ENCODE measurements around the gene CELF1. TPM values are rescaled to one million over a fixed set of nuclear protein-coding genes. Genes with fewer than 3 reads are reported as not detected.
A peak's percentile ranks its signal among the peaks of the same experiment; 100 is the strongest.

Gene CELF1
- total and polyA plus RNA-seq, 2 experiments from 2014 or later, result 124 to 233 TPM

DNA sequence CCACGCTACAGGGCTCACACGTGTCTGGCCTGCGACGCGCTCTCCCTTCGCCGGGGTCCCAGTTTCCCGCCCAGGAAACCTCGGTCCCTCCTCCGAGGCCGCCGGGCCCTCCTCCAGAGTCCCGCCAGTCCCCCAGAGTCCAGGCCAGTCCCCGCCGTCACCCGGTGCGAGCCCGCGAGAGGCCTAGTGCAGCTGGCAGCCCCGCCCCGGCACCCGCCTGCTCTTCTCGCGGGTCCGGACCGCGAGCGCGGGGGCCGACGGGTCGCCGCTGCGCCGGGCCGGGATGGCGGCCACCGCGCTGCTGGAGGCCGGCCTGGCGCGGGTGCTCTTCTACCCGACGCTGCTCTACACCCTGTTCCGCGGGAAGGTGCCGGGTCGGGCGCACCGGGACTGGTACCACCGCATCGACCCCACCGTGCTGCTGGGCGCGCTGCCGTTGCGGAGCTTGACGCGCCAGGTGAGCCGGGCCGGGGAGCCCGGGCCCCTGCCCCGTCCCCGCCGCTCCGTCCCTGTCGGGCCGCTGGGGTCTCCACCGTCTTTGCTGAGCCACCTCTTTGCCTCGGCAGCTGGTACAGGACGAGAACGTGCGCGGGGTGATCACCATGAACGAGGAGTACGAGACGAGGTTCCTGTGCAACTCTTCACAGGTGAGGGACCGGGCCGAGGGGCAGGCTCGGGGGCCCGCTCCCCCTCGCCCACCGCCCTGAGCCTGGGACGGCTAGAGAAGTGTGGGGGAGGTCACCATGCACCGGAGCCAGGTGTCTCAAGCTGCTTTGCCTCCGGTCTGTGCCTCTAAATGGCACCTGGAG, 12.6 kb upstream of the CELF1 start, which contains the start of gene PTPMT1:
TSS of gene PTPMT1 (plus strand) at position 260 of the 809 bp plus-strand sequence. CDS start at position 284, 24 bp downstream.
- peaks cover 38% of the 10 kb centered on the region for H3K79me2 ChIP-seq (replicated peaks; ENCODE audit: insufficient read depth)
- peak; percentile 92 for ATAC-seq

More for the DNA sequence above, 12.6 kb upstream of the CELF1 start, which contains the start of gene PTPMT1:
- Histone ChIP-seq H3K27me3 (ENCODE audit: insufficient read depth) (no peaks in the 10 kb centered on the region), H3K4me3 (peak within 1 kb of the TSS; percentile 96), H4K20me1 (replicated peaks; ENCODE audit: insufficient read depth) (no peaks in the 10 kb centered on the region), H3F3A (replicated peaks; ENCODE audit: low read depth) (0 out of 2 replicates have a peak, but pooled peaks cover 4% of the 10 kb centered on the region), H3K27ac (ENCODE audit: low read depth) (no peak within 1 kb of the TSS), H3K4me2 (peak within 1 kb of the TSS; percentile 98), H2AFZ (peak within 1 kb of the TSS; percentile 98), H3K4me1 (ENCODE audit: insufficient read depth) (peaks cover 6% of the 10 kb centered on the region; the same call in 1 of the 2 replicates), H3K9me2 (ENCODE audit: insufficient read depth) (no peaks in the 10 kb centered on the region), H3K36me3 (ENCODE audit: insufficient read depth) (no peaks in the 10 kb centered on the region)
- DNase-seq (ENCODE audit: low spot score), result peak; percentile 87
- peaks cover 8% of the 10 kb centered on the region for H3K4me1 Mint-ChIP-seq
- peaks cover 19% of the 10 kb centered on the region for H3K36me3 Mint-ChIP-seq (ENCODE audit: low read depth)
- peaks cover 8% of the 10 kb centered on the region for H3K27me3 Mint-ChIP-seq (ENCODE audit: insufficient read depth, low read depth, poor library complexity)
- peaks cover 2% of the 10 kb centered on the region; the same call in 1 of the 3 replicates for H3K9me3 Mint-ChIP-seq
- peak within 1 kb of the TSS; percentile 88 for H3K4me3 Mint-ChIP-seq
- TF ChIP-seq, protein P1, sequence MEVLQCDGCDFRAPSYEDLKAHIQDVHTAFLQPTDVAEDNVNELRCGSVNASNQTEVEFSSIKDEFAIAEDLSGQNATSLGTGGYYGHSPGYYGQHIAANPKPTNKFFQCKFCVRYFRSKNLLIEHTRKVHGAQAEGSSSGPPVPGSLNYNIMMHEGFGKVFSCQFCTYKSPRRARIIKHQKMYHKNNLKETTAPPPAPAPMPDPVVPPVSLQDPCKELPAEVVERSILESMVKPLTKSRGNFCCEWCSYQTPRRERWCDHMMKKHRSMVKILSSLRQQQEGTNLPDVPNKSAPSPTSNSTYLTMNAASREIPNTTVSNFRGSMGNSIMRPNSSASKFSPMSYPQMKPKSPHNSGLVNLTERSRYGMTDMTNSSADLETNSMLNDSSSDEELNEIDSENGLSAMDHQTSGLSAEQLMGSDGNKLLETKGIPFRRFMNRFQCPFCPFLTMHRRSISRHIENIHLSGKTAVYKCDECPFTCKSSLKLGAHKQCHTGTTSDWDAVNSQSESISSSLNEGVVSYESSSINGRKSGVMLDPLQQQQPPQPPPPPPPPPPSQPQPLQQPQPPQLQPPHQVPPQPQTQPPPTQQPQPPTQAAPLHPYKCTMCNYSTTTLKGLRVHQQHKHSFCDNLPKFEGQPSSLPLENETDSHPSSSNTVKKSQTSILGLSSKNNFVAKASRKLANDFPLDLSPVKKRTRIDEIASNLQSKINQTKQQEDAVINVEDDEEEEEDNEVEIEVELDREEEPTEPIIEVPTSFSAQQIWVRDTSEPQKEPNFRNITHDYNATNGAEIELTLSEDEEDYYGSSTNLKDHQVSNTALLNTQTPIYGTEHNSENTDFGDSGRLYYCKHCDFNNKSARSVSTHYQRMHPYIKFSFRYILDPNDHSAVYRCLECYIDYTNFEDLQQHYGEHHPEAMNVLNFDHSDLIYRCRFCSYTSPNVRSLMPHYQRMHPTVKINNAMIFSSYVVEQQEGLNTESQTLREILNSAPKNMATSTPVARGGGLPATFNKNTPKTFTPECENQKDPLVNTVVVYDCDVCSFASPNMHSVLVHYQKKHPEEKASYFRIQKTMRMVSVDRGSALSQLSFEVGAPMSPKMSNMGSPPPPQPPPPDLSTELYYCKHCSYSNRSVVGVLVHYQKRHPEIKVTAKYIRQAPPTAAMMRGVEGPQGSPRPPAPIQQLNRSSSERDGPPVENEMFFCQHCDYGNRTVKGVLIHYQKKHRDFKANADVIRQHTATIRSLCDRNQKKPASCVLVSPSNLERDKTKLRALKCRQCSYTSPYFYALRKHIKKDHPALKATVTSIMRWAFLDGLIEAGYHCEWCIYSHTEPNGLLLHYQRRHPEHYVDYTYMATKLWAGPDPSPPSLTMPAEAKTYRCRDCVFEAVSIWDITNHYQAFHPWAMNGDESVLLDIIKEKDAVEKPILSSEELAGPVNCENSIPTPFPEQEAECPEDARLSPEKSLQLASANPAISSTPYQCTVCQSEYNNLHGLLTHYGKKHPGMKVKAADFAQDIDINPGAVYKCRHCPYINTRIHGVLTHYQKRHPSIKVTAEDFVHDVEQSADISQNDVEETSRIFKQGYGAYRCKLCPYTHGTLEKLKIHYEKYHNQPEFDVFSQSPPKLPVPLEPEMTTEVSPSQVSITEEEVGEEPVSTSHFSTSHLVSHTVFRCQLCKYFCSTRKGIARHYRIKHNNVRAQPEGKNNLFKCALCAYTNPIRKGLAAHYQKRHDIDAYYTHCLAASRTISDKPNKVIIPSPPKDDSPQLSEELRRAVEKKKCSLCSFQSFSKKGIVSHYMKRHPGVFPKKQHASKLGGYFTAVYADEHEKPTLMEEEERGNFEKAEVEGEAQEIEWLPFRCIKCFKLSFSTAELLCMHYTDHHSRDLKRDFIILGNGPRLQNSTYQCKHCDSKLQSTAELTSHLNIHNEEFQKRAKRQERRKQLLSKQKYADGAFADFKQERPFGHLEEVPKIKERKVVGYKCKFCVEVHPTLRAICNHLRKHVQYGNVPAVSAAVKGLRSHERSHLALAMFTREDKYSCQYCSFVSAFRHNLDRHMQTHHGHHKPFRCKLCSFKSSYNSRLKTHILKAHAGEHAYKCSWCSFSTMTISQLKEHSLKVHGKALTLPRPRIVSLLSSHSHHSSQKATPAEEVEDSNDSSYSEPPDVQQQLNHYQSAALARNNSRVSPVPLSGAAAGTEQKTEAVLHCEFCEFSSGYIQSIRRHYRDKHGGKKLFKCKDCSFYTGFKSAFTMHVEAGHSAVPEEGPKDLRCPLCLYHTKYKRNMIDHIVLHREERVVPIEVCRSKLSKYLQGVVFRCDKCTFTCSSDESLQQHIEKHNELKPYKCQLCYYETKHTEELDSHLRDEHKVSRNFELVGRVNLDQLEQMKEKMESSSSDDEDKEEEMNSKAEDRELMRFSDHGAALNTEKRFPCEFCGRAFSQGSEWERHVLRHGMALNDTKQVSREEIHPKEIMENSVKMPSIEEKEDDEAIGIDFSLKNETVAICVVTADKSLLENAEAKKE (CRISPR knock-in tag; IDR thresholded peaks at IDR 0.05), result no peak
- TF ChIP-seq CREB1 (CRISPR knock-in tag; IDR thresholded peaks at IDR 0.05; ENCODE audit: low read depth) (peak; percentile 64; the same call in 1 of the 2 replicates), POLR2AphosphoS5 (IDR thresholded peaks at IDR 0.05; ENCODE audit: low read depth) (peak; percentile 57)
- H3K27ac Mint-ChIP-seq, result no peak within 1 kb of the TSS

Measured in GM23338 (cell line).